ENCODE measurements around the gene PPP2R2B.

The PPP2R2B gene

DNA sequence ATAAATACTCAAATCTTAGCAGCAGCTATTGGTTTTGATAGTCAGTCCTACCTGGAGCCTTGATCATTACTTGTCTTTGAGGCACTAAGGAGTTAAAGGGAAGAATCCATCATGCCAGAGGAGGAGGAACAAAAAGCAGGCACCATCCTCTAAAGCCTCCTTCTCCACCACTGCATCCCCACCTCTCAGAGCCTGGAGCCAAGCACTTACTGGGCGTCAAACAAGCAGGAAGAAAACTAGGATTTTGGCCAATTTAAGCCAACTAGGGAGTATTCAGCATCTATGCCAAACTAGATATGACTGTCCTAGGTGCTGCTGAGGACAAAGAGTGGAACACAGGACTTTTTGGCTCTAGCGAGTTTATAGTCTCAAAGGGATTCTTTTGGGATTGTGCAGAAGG, 152.5 kb downstream of the PPP2R2B start:
- TF ChIP-seq POLR2AphosphoS5 (IDR thresholded peaks at IDR 0.05; ENCODE audit: low read depth), result no peak
- TF ChIP-seq, protein P1, sequence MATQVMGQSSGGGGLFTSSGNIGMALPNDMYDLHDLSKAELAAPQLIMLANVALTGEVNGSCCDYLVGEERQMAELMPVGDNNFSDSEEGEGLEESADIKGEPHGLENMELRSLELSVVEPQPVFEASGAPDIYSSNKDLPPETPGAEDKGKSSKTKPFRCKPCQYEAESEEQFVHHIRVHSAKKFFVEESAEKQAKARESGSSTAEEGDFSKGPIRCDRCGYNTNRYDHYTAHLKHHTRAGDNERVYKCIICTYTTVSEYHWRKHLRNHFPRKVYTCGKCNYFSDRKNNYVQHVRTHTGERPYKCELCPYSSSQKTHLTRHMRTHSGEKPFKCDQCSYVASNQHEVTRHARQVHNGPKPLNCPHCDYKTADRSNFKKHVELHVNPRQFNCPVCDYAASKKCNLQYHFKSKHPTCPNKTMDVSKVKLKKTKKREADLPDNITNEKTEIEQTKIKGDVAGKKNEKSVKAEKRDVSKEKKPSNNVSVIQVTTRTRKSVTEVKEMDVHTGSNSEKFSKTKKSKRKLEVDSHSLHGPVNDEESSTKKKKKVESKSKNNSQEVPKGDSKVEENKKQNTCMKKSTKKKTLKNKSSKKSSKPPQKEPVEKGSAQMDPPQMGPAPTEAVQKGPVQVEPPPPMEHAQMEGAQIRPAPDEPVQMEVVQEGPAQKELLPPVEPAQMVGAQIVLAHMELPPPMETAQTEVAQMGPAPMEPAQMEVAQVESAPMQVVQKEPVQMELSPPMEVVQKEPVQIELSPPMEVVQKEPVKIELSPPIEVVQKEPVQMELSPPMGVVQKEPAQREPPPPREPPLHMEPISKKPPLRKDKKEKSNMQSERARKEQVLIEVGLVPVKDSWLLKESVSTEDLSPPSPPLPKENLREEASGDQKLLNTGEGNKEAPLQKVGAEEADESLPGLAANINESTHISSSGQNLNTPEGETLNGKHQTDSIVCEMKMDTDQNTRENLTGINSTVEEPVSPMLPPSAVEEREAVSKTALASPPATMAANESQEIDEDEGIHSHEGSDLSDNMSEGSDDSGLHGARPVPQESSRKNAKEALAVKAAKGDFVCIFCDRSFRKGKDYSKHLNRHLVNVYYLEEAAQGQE (IDR thresholded peaks at IDR 0.05; ENCODE audit: insufficient replicate concordance, low read depth), result no peak
- no peak for TF ChIP-seq GABPA (IDR thresholded peaks at IDR 0.05; ENCODE audit: low read depth)
- TF ChIP-seq, protein P2, sequence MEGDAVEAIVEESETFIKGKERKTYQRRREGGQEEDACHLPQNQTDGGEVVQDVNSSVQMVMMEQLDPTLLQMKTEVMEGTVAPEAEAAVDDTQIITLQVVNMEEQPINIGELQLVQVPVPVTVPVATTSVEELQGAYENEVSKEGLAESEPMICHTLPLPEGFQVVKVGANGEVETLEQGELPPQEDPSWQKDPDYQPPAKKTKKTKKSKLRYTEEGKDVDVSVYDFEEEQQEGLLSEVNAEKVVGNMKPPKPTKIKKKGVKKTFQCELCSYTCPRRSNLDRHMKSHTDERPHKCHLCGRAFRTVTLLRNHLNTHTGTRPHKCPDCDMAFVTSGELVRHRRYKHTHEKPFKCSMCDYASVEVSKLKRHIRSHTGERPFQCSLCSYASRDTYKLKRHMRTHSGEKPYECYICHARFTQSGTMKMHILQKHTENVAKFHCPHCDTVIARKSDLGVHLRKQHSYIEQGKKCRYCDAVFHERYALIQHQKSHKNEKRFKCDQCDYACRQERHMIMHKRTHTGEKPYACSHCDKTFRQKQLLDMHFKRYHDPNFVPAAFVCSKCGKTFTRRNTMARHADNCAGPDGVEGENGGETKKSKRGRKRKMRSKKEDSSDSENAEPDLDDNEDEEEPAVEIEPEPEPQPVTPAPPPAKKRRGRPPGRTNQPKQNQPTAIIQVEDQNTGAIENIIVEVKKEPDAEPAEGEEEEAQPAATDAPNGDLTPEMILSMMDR (IDR thresholded peaks at IDR 0.05; ENCODE audit: insufficient read depth, low read length), result no peak
- no peak for TF ChIP-seq SPI1 (IDR thresholded peaks at IDR 0.05; ENCODE audit: borderline replicate concordance, low read depth)
- no peaks in the 10 kb centered on the region for H3K27me3 ChIP-seq (ENCODE audit: insufficient read depth, poor library complexity, severe bottlenecking)
- no peak for DNase-seq (ENCODE audit: low read depth in 1 of 2, low spot score in 1 of 2)
- no peak overlapping the region for H3K4me3 ChIP-seq (replicated peaks; ENCODE audit: insufficient read depth, low read length)
- H3K27ac ChIP-seq (replicated peaks), result no peak overlapping the region

DNA sequence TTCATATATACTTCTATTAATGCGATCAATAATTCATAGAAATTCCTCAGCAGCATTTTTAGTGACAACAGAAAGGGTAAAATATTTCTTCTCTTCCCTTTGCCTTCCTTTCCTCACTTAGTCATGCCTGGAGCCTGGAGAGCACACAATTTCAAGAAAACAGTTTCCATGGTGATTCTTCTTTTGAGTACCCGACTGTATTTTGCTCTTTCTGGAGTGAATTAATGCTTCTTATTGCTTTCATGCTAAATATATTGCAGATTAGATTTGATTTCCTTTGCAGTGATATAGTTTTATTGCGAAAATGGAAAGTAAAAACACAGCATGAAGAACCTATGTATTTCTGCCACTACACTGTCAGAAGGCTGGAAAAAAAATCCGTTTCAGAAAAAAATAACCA, 153.5 kb downstream of the PPP2R2B start:
- no peak for DNase-seq (ENCODE audit: low read depth in 1 of 2, low spot score in 1 of 2)
- no peak overlapping the region for H3K4me3 ChIP-seq (replicated peaks; ENCODE audit: insufficient read depth, low read length)
- TF ChIP-seq, protein P1 (IDR thresholded peaks at IDR 0.05; ENCODE audit: insufficient replicate concordance, low read depth), result no peak
- TF ChIP-seq, protein P2 (IDR thresholded peaks at IDR 0.05; ENCODE audit: insufficient read depth, low read length), result no peak
- TF ChIP-seq POLR2AphosphoS5 (IDR thresholded peaks at IDR 0.05; ENCODE audit: low read depth) (no peak), GABPA (IDR thresholded peaks at IDR 0.05; ENCODE audit: low read depth) (no peak)
- no peak overlapping the region for H3K27ac ChIP-seq (replicated peaks)
- no peaks in the 10 kb centered on the region for H3K27me3 ChIP-seq (ENCODE audit: insufficient read depth, poor library complexity, severe bottlenecking)

DNA sequence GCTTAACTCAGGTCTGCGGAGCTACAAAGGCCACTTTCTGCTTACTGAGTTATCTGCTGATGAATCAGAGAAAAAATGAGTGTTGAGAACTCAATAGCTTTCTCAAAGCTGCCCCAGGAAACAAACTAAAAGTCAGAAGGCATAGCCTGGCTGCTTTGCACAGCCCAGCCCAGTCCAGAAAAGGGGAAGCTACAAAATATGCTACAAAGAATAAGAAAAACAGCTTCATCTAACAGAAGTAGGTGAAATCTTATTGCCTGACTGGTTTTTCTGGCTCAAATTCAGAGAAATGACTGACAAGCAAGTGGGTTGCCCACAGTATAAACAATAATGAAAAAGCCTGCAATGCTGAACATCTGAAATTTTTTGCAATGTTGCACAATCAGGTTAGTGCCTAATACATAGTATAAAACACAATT, 156.2 kb downstream of the PPP2R2B start:
- no peak overlapping the region for H3K4me3 ChIP-seq (replicated peaks; ENCODE audit: insufficient read depth, low read length)
- no peaks in the 10 kb centered on the region for H3K27me3 ChIP-seq (ENCODE audit: insufficient read depth, poor library complexity, severe bottlenecking)
- no peak for DNase-seq (ENCODE audit: low read depth in 1 of 2, low spot score in 1 of 2)
- H3K27ac ChIP-seq (replicated peaks), result no peak overlapping the region
- TF ChIP-seq, protein P2 (IDR thresholded peaks at IDR 0.05; ENCODE audit: insufficient read depth, low read length), result no peak
- TF ChIP-seq GABPA (IDR thresholded peaks at IDR 0.05; ENCODE audit: low read depth) (no peak), SPI1 (IDR thresholded peaks at IDR 0.05; ENCODE audit: borderline replicate concordance, low read depth) (no peak), POLR2AphosphoS5 (IDR thresholded peaks at IDR 0.05; ENCODE audit: low read depth) (no peak)
- TF ChIP-seq, protein P1 (IDR thresholded peaks at IDR 0.05; ENCODE audit: insufficient replicate concordance, low read depth), result no peak
